Naive thymus-derived CD4-positive, alpha-beta T cell (primary cell): ENCODE data around the gene NSMF. TPM values are rescaled to one million over a fixed set of nuclear protein-coding genes. Genes with fewer than 3 reads are reported as not detected.
A peak's percentile ranks its signal among the peaks of the same experiment; 100 is the strongest.

ENCODE experiments used
- ATAC-seq: fragments of 150-1000 bp; cut with Tn5 transposase; 2 replicates; pipeline ENCODE4 v1.10.0; 2021; ENCODE audit warnings: mild to moderate bottlenecking, moderate library complexity
- CTCF ChIA-PET: fragments of 350-600 bp; sonication (Branson Sonifier 250); formaldehyde crosslinking; loops from one replicate; lab custom pipeline; 2021; ENCODE audit warnings: antibody characterized with exemption; lab: Charles Lee
- POLR2A ChIA-PET: fragments of 350-600 bp; sonication (Branson Sonifier 250); formaldehyde crosslinking; loops from one replicate; lab custom pipeline; 2021; ENCODE audit warnings: antibody characterized with exemption, inconsistent platforms; lab: Charles Lee
- DNase-seq, 9 donors: peaks; one replicate each; pipeline versions ENCODE4 v3.0.0 to v3.0.0-alpha.2; 2020 to 2022; ENCODE audit warnings: mixed read lengths in 1 of 9
- H3K27ac ChIP-seq: one replicate; pipeline ENCODE4 v1.7.0; 2013; ENCODE audit warnings: mild to moderate bottlenecking, low read depth, low read length, moderate library complexity
- H3K27me3 ChIP-seq, 2 donors: one replicate each; pipeline ENCODE4 v1.7.0; 2013; ENCODE audit warnings: low read length in 2 of 2, mild to moderate bottlenecking in 2 of 2, moderate library complexity in 2 of 2; ENCODE audit not compliant: control insufficient read depth in 2 of 2, insufficient read depth in 2 of 2
- H3K36me3 ChIP-seq, 3 experiments: 1 replicate in 2 of 3; 2 replicates in 1 of 3; pipeline ENCODE4 v1.7.0; 2013; ENCODE audit warnings: low read length in 3 of 3, mild to moderate bottlenecking in 3 of 3, moderate library complexity in 1 of 3; ENCODE audit not compliant: insufficient read depth in 3 of 3, control insufficient read depth in 2 of 3
- H3K4me1 ChIP-seq, 2 donors: one replicate each; pipeline ENCODE4 v1.7.0; 2013; ENCODE audit warnings: low read length in 2 of 2, mild to moderate bottlenecking in 2 of 2, moderate library complexity in 1 of 2; ENCODE audit not compliant: control insufficient read depth in 2 of 2, insufficient read depth in 2 of 2
- H3K4me3 ChIP-seq: 2 replicates; pipeline ENCODE4 v1.7.0; 2013; ENCODE audit warnings: mild to moderate bottlenecking, low read length
- H3K9me3 ChIP-seq, 3 experiments: 1 replicate in 2 of 3; 2 replicates in 1 of 3; pipeline ENCODE4 v1.7.0; 2013; ENCODE audit warnings: low read length in 3 of 3; ENCODE audit not compliant: control insufficient read depth in 2 of 3
- H3K27ac Mint-ChIP-seq, 9 donors: one replicate each; pipeline ENCODE4 v1.8.0; 2020 to 2022; ENCODE audit warnings: mixed read lengths in 9 of 9, mild to moderate bottlenecking in 8 of 9, moderate library complexity in 5 of 9, inconsistent platforms in 2 of 9
- H3K27me3 Mint-ChIP-seq, 5 donors: one replicate each; pipeline ENCODE4 v1.8.0; 2021 to 2022; ENCODE audit warnings: mixed read lengths in 5 of 5, mild to moderate bottlenecking in 1 of 5
- H3K36me3 Mint-ChIP-seq, 5 donors: one replicate each; pipeline ENCODE4 v1.8.0; 2020 to 2022; ENCODE audit warnings: mixed read lengths in 5 of 5, mild to moderate bottlenecking in 3 of 5, inconsistent platforms in 1 of 5
- H3K4me1 Mint-ChIP-seq, 7 donors: one replicate each; pipeline ENCODE4 v1.8.0; 2020 to 2022; ENCODE audit warnings: mixed read lengths in 7 of 7, mild to moderate bottlenecking in 3 of 7, inconsistent platforms in 1 of 7
- H3K4me3 Mint-ChIP-seq, 10 donors: one replicate each; pipeline ENCODE4 v1.8.0; 2020 to 2022; ENCODE audit warnings: mild to moderate bottlenecking in 10 of 10, mixed read lengths in 10 of 10, moderate library complexity in 6 of 10, inconsistent platforms in 2 of 10
- H3K9me3 Mint-ChIP-seq, 11 donors: one replicate each; pipeline ENCODE4 v1.8.0; 2020 to 2022; ENCODE audit warnings: mixed read lengths in 11 of 11, mild to moderate bottlenecking in 4 of 11, inconsistent platforms in 1 of 11, moderate library complexity in 1 of 11
- intact Hi-C, 2 donors: fragments of 100-400 bp; cut with micrococcal nuclease; formaldehyde crosslinking; loops; one replicate each; pipeline ENCODE4 v1.15.1; 2023
- polyA plus RNA-seq, 2 donors: library from polyadenylated mRNA; unstranded; fragments of 300-500 nt; fragmentation: Illumina TruSeq; gene quantifications; one replicate each; pipeline ENCODE4 v1.2.3, GENCODE V29; 2021
- total RNA-seq, 6 experiments: library from RNA in 5 of 6; stranded (reverse) in 5 of 6; gene quantifications; 1 replicate in 5 of 6; 2 replicates in 1 of 6; pipeline ENCODE4 v1.2.3 and lab custom pipeline; 2021 to 2026

The NSMF gene
- total and polyA plus RNA-seq, 7 experiments from 2014 or later = 10.9 to 92.0 (median 29.0) TPM

- no peaks in the 10 kb centered on the region for H3K4me1 ChIP-seq
- H3K27ac Mint-ChIP-seq = peak overlapping the region in 8 of 9 donors; percentile 26 to 93 (median 62)
- H3K9me3 ChIP-seq = no peaks in the 10 kb centered on the region
- peaks cover 0 to 4% (median 0%) of the 10 kb centered on the region in 5 donors for H3K36me3 Mint-ChIP-seq
- no peak overlapping the region for H3K4me3 ChIP-seq
- H3K27me3 Mint-ChIP-seq = no peaks in the 10 kb centered on the region
- H3K9me3 Mint-ChIP-seq = peaks cover 0 to 8% (median 0%) of the 10 kb centered on the region in 11 donors
- intact Hi-C loops = no loop called here
- ChIA-PET POLR2A (no interaction called here), CTCF (no interaction called here)
- no peaks in the 10 kb centered on the region for H3K36me3 ChIP-seq
- ATAC-seq = no peak
- peaks cover 0 to 7% (median 0%) of the 10 kb centered on the region in 7 donors for H3K4me1 Mint-ChIP-seq
- H3K27ac ChIP-seq = no peak overlapping the region
- no peak for DNase-seq
- no peak overlapping the region for H3K4me3 Mint-ChIP-seq
- H3K27me3 ChIP-seq = no peaks in the 10 kb centered on the region
Observed at GRCh38 chr9:137501457-137501856, 42.3 kb upstream of the NSMF start.

- H3K4me1 Mint-ChIP-seq = peaks cover 0 to 7% (median 0%) of the 10 kb centered on the region in 7 donors
- ChIA-PET POLR2A (no interaction called here), CTCF (no interaction called here)
- no peak overlapping the region for H3K4me3 Mint-ChIP-seq
- no peaks in the 10 kb centered on the region for H3K27me3 Mint-ChIP-seq
- H3K4me1 ChIP-seq = no peaks in the 10 kb centered on the region
- H3K36me3 ChIP-seq = no peaks in the 10 kb centered on the region
- no peaks in the 10 kb centered on the region for H3K27me3 ChIP-seq
- peaks cover 0 to 8% (median 0%) of the 10 kb centered on the region in 11 donors for H3K9me3 Mint-ChIP-seq
- peaks cover 0 to 4% (median 0%) of the 10 kb centered on the region in 5 donors for H3K36me3 Mint-ChIP-seq
- H3K27ac ChIP-seq = no peak overlapping the region
- H3K9me3 ChIP-seq = no peaks in the 10 kb centered on the region
- H3K27ac Mint-ChIP-seq = no peak overlapping the region
- intact Hi-C loops = no loop called here
- H3K4me3 ChIP-seq = no peak overlapping the region
- ATAC-seq (no peak), DNase-seq (no peak)
Observed at GRCh38 chr9:137500666-137501397, 41.7 kb upstream of the NSMF start.

- no peak overlapping the region for H3K4me3 ChIP-seq
- Mint-ChIP-seq H3K9me3 (peaks cover 0 to 9% (median 0%) of the 10 kb centered on the region in 11 donors), H3K27me3 (no peaks in the 10 kb centered on the region), H3K4me1 (peaks cover 0 to 7% (median 0%) of the 10 kb centered on the region in 7 donors), H3K4me3 (no peak overlapping the region), H3K27ac (peak overlapping the region in 3 of 9 donors; percentile 21 to 59 (median 58)), H3K36me3 (peaks cover 0 to 4% (median 0%) of the 10 kb centered on the region in 5 donors)
- intact Hi-C loops = no loop called here
- H3K27me3 ChIP-seq = no peaks in the 10 kb centered on the region
- no peak overlapping the region for H3K27ac ChIP-seq
- no peak for ATAC-seq
- H3K9me3 ChIP-seq = no peaks in the 10 kb centered on the region
- POLR2A ChIA-PET = no interaction called here
- CTCF ChIA-PET = no interaction called here
- DNase-seq = no peak
- H3K36me3 ChIP-seq = no peaks in the 10 kb centered on the region
- H3K4me1 ChIP-seq = no peaks in the 10 kb centered on the region
Observed at GRCh38 chr9:137499858-137500661, 40.9 kb upstream of the NSMF start.

GRCh38 chr9:137499416-137499815 is 40.3 kb upstream of the NSMF start:
- peaks cover 0 to 4% (median 0%) of the 10 kb centered on the region in 5 donors for H3K36me3 Mint-ChIP-seq
- DNase-seq = no peak
- no peaks in the 10 kb centered on the region for H3K36me3 ChIP-seq
- no peak overlapping the region for H3K4me3 ChIP-seq
- CTCF ChIA-PET = no interaction called here
- no peaks in the 10 kb centered on the region for H3K27me3 ChIP-seq
- H3K4me3 Mint-ChIP-seq = no peak overlapping the region
- H3K27ac Mint-ChIP-seq = peak overlapping the region in 1 of 9 donors; percentile 59
- no peaks in the 10 kb centered on the region for H3K9me3 ChIP-seq
- no peaks in the 10 kb centered on the region for H3K27me3 Mint-ChIP-seq
- H3K4me1 ChIP-seq = no peaks in the 10 kb centered on the region
- POLR2A ChIA-PET = no interaction called here
- H3K27ac ChIP-seq = no peak overlapping the region
- peaks cover 0 to 9% (median 0%) of the 10 kb centered on the region in 11 donors for H3K9me3 Mint-ChIP-seq
- peaks cover 0 to 7% (median 2%) of the 10 kb centered on the region in 7 donors for H3K4me1 Mint-ChIP-seq
- ATAC-seq = no peak
- intact Hi-C loops = no loop called here

- ChIA-PET POLR2A (no interaction called here), CTCF (no interaction called here)
- H3K27ac ChIP-seq = no peak overlapping the region
- intact Hi-C loops = no loop called here
- H3K4me3 ChIP-seq = no peak overlapping the region
- no peaks in the 10 kb centered on the region for H3K27me3 ChIP-seq
- Mint-ChIP-seq H3K9me3 (peaks cover 0 to 9% (median 0%) of the 10 kb centered on the region in 11 donors), H3K27me3 (no peaks in the 10 kb centered on the region), H3K36me3 (peaks cover 0 to 4% (median 0%) of the 10 kb centered on the region in 5 donors), H3K27ac (no peak overlapping the region), H3K4me1 (peaks cover 5 to 10% (median 7%) of the 10 kb centered on the region in 7 donors), H3K4me3 (no peak overlapping the region)
- no peak for ATAC-seq
- no peaks in the 10 kb centered on the region for H3K4me1 ChIP-seq
- no peak for DNase-seq
- no peaks in the 10 kb centered on the region for H3K9me3 ChIP-seq
- no peaks in the 10 kb centered on the region for H3K36me3 ChIP-seq
Observed at GRCh38 chr9:137498720-137499150, 39.6 kb upstream of the NSMF start.

- Histone ChIP-seq H3K4me3 (no peak overlapping the region), H3K4me1 (no peaks in the 10 kb centered on the region), H3K27me3 (no peaks in the 10 kb centered on the region), H3K9me3 (no peaks in the 10 kb centered on the region), H3K36me3 (no peaks in the 10 kb centered on the region), H3K27ac (no peak overlapping the region)
- peaks cover 5 to 10% (median 6%) of the 10 kb centered on the region in 7 donors for H3K4me1 Mint-ChIP-seq
- CTCF ChIA-PET = no interaction called here
- no peaks in the 10 kb centered on the region for H3K27me3 Mint-ChIP-seq
- H3K36me3 Mint-ChIP-seq = peaks cover 0 to 4% (median 0%) of the 10 kb centered on the region in 5 donors
- H3K27ac Mint-ChIP-seq = no peak overlapping the region
- intact Hi-C loops = no loop called here
- H3K9me3 Mint-ChIP-seq = peaks cover 0 to 9% (median 0%) of the 10 kb centered on the region in 11 donors
- ATAC-seq = no peak
- no peak overlapping the region for H3K4me3 Mint-ChIP-seq
- POLR2A ChIA-PET = no interaction called here
- DNase-seq = no peak
Observed at GRCh38 chr9:137497921-137498719, 39.0 kb upstream of the NSMF start.
